ENCODE results near the gene DENND10. TPM values are rescaled to one million over a fixed set of nuclear protein-coding genes. Genes with fewer than 3 reads are reported as not detected.
A peak's percentile ranks its signal among the peaks of the same experiment; 100 is the strongest.
"Not testable (repeated sequence)": the region's sequence is repeated elsewhere in the genome, so short reads cannot be mapped to it uniquely, and the experiment has no call there.

The DENND10 gene
- total and polyA plus RNA-seq, 11 donors = 7.9 to 31.0 (median 23.3) TPM

DNA sequence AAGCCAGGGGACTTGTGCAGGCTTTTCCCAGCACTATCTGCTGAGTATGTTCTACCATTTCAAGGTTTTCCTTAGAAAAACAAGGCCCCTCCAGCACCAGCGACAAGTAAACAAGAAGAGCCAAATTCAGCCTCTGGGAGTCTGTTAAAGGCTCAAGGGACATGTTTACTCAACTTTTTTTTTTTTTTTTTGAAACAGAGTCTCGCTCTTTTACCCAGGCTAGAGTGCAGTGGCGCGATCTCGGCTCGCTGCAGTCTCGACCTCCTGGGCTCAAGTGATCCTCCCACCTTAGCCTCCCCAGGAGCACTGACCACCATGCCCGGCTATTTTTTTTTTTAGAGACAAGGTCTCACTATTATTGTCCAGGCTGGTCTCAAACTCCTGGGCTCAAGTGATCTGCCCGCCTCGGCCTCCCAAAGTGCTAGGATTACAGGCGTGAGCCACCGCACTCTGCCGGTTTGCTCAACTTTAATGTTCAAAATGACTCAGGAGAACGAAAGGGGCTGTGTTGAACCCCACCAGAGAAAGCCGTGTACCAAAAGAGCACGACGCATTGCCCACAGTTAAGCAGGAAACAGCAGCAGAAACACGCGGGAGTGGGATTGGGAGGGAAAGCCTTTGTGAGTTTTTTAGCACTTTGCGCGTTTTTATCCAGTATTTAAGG, 73.9 kb downstream of the DENND10 start:
- peak in 2 of 4 donors; percentile 1 to 3 for ATAC-seq
- WGBS, 4 donors = 27 to 32% (median 28%) methylated on average over 21 of the region's 21 CpGs
- intact Hi-C loops (cut with DNase I) = no loop called here

GRCh38 chr10:119178372-119179119, 74.6 kb downstream of the DENND10 start, which contains the start of gene PRDX3:
Gene PRDX3, minus strand, starts transcription at chr10:119178812. Its CDS starts 22 bp downstream, at chr10:119178790.
- intact Hi-C loops (cut with DNase I) = no loop called here
- WGBS, 4 donors = 1% methylated on average over 15 to 45 of the region's 45 CpGs
- TF ChIP-seq POLR2A (IDR thresholded peaks at IDR 0.05) = peak in 1 of 2 donors; percentile 62
- TF ChIP-seq, protein P1, sequence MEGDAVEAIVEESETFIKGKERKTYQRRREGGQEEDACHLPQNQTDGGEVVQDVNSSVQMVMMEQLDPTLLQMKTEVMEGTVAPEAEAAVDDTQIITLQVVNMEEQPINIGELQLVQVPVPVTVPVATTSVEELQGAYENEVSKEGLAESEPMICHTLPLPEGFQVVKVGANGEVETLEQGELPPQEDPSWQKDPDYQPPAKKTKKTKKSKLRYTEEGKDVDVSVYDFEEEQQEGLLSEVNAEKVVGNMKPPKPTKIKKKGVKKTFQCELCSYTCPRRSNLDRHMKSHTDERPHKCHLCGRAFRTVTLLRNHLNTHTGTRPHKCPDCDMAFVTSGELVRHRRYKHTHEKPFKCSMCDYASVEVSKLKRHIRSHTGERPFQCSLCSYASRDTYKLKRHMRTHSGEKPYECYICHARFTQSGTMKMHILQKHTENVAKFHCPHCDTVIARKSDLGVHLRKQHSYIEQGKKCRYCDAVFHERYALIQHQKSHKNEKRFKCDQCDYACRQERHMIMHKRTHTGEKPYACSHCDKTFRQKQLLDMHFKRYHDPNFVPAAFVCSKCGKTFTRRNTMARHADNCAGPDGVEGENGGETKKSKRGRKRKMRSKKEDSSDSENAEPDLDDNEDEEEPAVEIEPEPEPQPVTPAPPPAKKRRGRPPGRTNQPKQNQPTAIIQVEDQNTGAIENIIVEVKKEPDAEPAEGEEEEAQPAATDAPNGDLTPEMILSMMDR (IDR thresholded peaks at IDR 0.05) = peak in 10 of 12 donors; percentile 7 to 60 (median 23)

More for the DNA sequence above, 73.9 kb downstream of the DENND10 start:
- no peaks in the 10 kb centered on the region for H3K9me3 ChIP-seq
- no peaks in the 10 kb centered on the region for H3K27me3 ChIP-seq
- H3K4me3 ChIP-seq = peak overlapping the region; percentile 53 to 92 (median 76)
- H3K27ac ChIP-seq = peak overlapping the region; percentile 72 to 99 (median 92)
- H3K4me1 ChIP-seq = peaks cover 3 to 23% (median 17%) of the 10 kb centered on the region in 12 donors
- H3K36me3 ChIP-seq = peaks cover 0 to 39% (median 31%) of the 10 kb centered on the region in 9 donors
- DNase-seq = no peak
- TF ChIP-seq, protein P1 (IDR thresholded peaks at IDR 0.05) = no peak
- TF ChIP-seq POLR2A (IDR thresholded peaks at IDR 0.05) = no peak

GRCh38 chr10:119180850-119181400, 77.0 kb downstream of the DENND10 start:
- intact Hi-C loops (cut with DNase I); H3K4me3 ChIP-seq: not testable (repeated sequence)

More at GRCh38 chr10:119178372-119179119, 74.6 kb downstream of the DENND10 start, which contains the start of gene PRDX3:
- DNase-seq (peak; percentile 94 to 96 (median 95)), ATAC-seq (peak; percentile 97 to 100 (median 99))
- H3K9me3 ChIP-seq = no peaks in the 10 kb centered on the region
- H3K4me1 ChIP-seq = peaks cover 3 to 23% (median 17%) of the 10 kb centered on the region in 12 donors
- peaks cover 0 to 32% (median 24%) of the 10 kb centered on the region in 9 donors for H3K36me3 ChIP-seq
- H3K27me3 ChIP-seq = no peaks in the 10 kb centered on the region
- H3K27ac ChIP-seq = peak within 1 kb of the TSS; percentile 72 to 99 (median 92)
- H3K4me3 ChIP-seq = peak within 1 kb of the TSS; percentile 53 to 92 (median 76)

DNA sequence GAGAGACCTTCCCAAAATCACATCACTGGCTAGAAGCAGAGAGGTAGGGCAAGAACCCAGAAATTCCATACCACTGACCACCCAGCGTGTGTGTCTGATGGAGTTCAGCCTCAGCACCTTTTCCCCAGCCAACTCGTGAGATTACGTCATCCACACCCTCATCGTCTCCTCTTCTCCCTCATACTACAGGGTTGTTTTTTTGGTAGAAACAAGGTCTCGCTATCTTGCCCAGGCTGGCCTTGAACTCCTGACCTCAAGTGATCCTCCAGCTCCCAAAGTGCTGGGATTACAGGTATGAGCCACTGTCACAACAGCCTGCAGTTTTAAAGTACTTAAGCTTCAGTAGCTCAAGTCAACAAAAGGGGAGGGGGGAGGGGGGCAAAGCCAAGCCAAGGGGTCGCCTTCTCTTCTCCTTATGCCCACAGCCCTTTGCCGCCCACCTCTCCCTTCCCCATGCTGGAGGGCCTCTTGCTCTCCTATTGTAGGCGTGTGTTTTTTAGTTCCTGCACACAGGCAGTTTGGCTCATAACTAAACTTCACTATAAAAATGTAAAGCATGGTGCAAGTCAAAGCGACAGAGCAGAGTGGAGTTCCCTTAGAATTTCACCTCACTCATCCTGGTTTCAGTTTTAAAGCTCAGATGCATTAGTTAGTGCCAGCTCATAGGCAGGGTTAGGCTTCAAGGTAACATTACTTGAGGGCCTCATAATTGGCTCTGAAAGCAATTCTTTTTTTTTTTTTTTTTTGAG, 79.9 kb downstream of the DENND10 start:
- DNase-seq (no peak), ATAC-seq (no peak)
- Histone ChIP-seq H3K9me3 (no peaks in the 10 kb centered on the region), H3K36me3 (no peaks in the 10 kb centered on the region), H3K27ac (no peak overlapping the region), H3K27me3 (no peaks in the 10 kb centered on the region), H3K4me1 (peaks cover 0 to 6% (median 4%) of the 10 kb centered on the region in 12 donors), H3K4me3 (no peak overlapping the region)
- TF ChIP-seq, protein P1 (IDR thresholded peaks at IDR 0.05) = no peak
- no peak for TF ChIP-seq POLR2A (IDR thresholded peaks at IDR 0.05)
- intact Hi-C loops (cut with DNase I) = no loop called here
- WGBS, 4 donors = 90 to 92% (median 92%) methylated on average over 9 of the region's 9 CpGs

More at GRCh38 chr10:119180850-119181400, 77.0 kb downstream of the DENND10 start:
- peaks cover 0 to 12% (median 10%) of the 10 kb centered on the region in 9 donors for H3K36me3 ChIP-seq
- H3K9me3 ChIP-seq, H3K27me3 ChIP-seq, H3K27ac ChIP-seq, ATAC-seq, DNase-seq: not testable (repeated sequence)
- 95 to 97% (median 96%) methylated on average over 7 of the region's 7 CpGs for WGBS, 4 donors
- H3K4me1 ChIP-seq = peaks cover 3 to 23% (median 17%) of the 10 kb centered on the region in 12 donors

Data from heart left ventricle (tissue), 16 donors.